Raji (cell line): ENCODE results near the gene SAYSD1.
A peak's percentile ranks its signal among the peaks of the same experiment; 100 is the strongest.

ENCODE experiments used
- POLR2A ChIP-seq: IDR thresholded peaks from 2 replicates; pipeline ENCODE4 v1.6.1; 2011; ENCODE audit warnings: low read depth, low read length, control low read depth; ENCODE audit not compliant: insufficient read depth

The SAYSD1 gene

GRCh38 chr6:39114704-39115599, at the start of gene SAYSD1:
SAYSD1 (minus strand) TSS chr6:39115186; CDS start chr6:39115089, 97 bp downstream.
- TF ChIP-seq POLR2A = peak; percentile 79

GRCh38 chr6:39157511-39157910, 42.5 kb upstream of the SAYSD1 start:
- no peak for TF ChIP-seq POLR2A

- no peak for TF ChIP-seq POLR2A
Measured at GRCh38 chr6:39156801-39157200, 41.8 kb upstream of the SAYSD1 start.

- no peak for TF ChIP-seq POLR2A
Measured at GRCh38 chr6:39154705-39155104, 39.7 kb upstream of the SAYSD1 start.

- no peak for TF ChIP-seq POLR2A
Measured at GRCh38 chr6:39153766-39154397, 38.9 kb upstream of the SAYSD1 start.

GRCh38 chr6:39152262-39152661, 37.3 kb upstream of the SAYSD1 start:
- TF ChIP-seq POLR2A = no peak

- no peak for TF ChIP-seq POLR2A
Measured at GRCh38 chr6:39151211-39151610, 36.2 kb upstream of the SAYSD1 start.

- no peak for TF ChIP-seq POLR2A
Measured at GRCh38 chr6:39144481-39145173, 29.6 kb upstream of the SAYSD1 start.

GRCh38 chr6:39143238-39143930, 28.4 kb upstream of the SAYSD1 start:
- TF ChIP-seq POLR2A = no peak

- no peak for TF ChIP-seq POLR2A
Measured at GRCh38 chr6:39140556-39141167, 25.7 kb upstream of the SAYSD1 start.

GRCh38 chr6:39137245-39137644, 22.3 kb upstream of the SAYSD1 start:
- no peak for TF ChIP-seq POLR2A

GRCh38 chr6:39130691-39131090, 15.7 kb upstream of the SAYSD1 start:
- TF ChIP-seq POLR2A = no peak

GRCh38 chr6:39128832-39129231, 13.8 kb upstream of the SAYSD1 start:
- TF ChIP-seq POLR2A = no peak

- TF ChIP-seq POLR2A = no peak
Measured at GRCh38 chr6:39128106-39128505, 13.1 kb upstream of the SAYSD1 start.

GRCh38 chr6:39124114-39124513, 9.1 kb upstream of the SAYSD1 start:
- TF ChIP-seq POLR2A = no peak
